Measurements from ENCODE around the gene CCT3.

The CCT3 gene

GRCh38 chr1:156266051-156266450 is 72.0 kb downstream of the CCT3 start:
- TF ChIP-seq, protein P1, sequence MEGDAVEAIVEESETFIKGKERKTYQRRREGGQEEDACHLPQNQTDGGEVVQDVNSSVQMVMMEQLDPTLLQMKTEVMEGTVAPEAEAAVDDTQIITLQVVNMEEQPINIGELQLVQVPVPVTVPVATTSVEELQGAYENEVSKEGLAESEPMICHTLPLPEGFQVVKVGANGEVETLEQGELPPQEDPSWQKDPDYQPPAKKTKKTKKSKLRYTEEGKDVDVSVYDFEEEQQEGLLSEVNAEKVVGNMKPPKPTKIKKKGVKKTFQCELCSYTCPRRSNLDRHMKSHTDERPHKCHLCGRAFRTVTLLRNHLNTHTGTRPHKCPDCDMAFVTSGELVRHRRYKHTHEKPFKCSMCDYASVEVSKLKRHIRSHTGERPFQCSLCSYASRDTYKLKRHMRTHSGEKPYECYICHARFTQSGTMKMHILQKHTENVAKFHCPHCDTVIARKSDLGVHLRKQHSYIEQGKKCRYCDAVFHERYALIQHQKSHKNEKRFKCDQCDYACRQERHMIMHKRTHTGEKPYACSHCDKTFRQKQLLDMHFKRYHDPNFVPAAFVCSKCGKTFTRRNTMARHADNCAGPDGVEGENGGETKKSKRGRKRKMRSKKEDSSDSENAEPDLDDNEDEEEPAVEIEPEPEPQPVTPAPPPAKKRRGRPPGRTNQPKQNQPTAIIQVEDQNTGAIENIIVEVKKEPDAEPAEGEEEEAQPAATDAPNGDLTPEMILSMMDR (IDR thresholded peaks at IDR 0.05; ENCODE audit: insufficient read depth, low read depth, low read length, missing control alignments): no peak
- DNase-seq (ENCODE audit: low read depth): no peak
- H3K4me3 ChIP-seq (ENCODE audit: low read depth, low read length): no peak overlapping the region

DNA sequence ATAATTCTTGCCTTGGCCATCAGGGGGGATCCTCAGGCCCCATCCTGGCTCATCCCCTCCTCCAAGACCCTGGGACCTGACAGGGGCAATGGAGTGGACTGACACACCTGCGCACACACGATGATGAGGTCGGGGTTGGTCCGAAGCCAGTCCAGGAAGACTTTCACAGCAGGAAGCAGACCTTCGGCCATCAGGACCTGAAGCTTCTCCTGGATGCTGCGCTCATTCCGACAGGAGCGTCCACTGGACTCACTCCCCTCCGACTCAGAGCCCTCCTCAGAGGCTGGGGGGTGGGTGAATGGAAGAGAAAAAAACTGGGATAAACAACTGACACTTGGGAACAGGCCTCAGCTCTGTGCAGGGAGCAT is 74.8 kb downstream of the CCT3 start:
- no peak overlapping the region for H3K4me3 ChIP-seq (ENCODE audit: low read depth, low read length)
- TF ChIP-seq, protein P1 (IDR thresholded peaks at IDR 0.05; ENCODE audit: insufficient read depth, low read depth, low read length, missing control alignments): no peak
- no peak for DNase-seq (ENCODE audit: low read depth)

- TF ChIP-seq, protein P1 (IDR thresholded peaks at IDR 0.05; ENCODE audit: insufficient read depth, low read depth, low read length, missing control alignments): no peak
- no peak for DNase-seq (ENCODE audit: low read depth)
- H3K4me3 ChIP-seq (ENCODE audit: low read depth, low read length): no peak overlapping the region
Observed at GRCh38 chr1:156262461-156263287, 75.4 kb downstream of the CCT3 start.

- TF ChIP-seq, protein P1 (IDR thresholded peaks at IDR 0.05; ENCODE audit: insufficient read depth, low read depth, low read length, missing control alignments): no peak
- no peak for DNase-seq (ENCODE audit: low read depth)
- H3K4me3 ChIP-seq (ENCODE audit: low read depth, low read length): no peak overlapping the region
Observed at GRCh38 chr1:156260896-156261295, 77.2 kb downstream of the CCT3 start.

DNA sequence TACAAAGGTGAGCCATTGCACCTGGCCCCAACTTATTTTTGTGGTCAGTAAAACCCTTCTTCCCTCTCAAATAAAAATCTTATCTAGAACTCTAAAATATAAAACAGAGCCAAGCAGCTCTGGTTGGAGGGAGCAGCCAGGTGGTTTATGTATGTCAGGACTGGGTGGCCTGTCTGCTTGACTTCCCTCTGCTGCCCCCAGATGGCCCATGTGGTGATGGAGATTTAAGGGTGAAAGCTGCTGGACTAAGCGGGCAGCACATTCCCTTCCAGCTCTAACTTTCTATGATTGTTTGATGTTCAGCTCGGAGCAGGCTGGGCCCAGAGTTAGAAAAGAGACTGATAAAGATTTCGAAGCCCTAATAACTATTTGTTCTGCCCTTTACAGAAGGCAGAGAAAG is 78.3 kb downstream of the CCT3 start:
- TF ChIP-seq, protein P1 (IDR thresholded peaks at IDR 0.05; ENCODE audit: insufficient read depth, low read depth, low read length, missing control alignments): no peak
- H3K4me3 ChIP-seq (ENCODE audit: low read depth, low read length): no peak overlapping the region
- DNase-seq (ENCODE audit: low read depth): no peak
